IMR-90 (cell line): ENCODE results near the gene FAM168B.

Experiments used
- CEBPB ChIP-seq: IDR thresholded peaks from 2 replicates; pipeline ENCODE4 v1.6.1; 2012; ENCODE audit warnings: low read depth, low read length, improper control_type of control experiment
- FOS ChIP-seq: fragments of 150-350 bp; IDR thresholded peaks from 2 replicates; pipeline ENCODE4 v1.6.1; 2016; ENCODE audit warnings: low read depth, low read length
- MAZ ChIP-seq: IDR thresholded peaks from 2 replicates; pipeline ENCODE4 v1.6.1; 2012; ENCODE audit warnings: low read depth, mild to moderate bottlenecking, low read length, improper control_type of control experiment, moderate library complexity, borderline replicate concordance
- NFE2L2 ChIP-seq: fragments of 150-350 bp; IDR thresholded peaks from 2 replicates; pipeline ENCODE4 v1.6.1; 2016; ENCODE audit warnings: low read depth, mild to moderate bottlenecking, low read length
- POLR2A ChIP-seq: IDR thresholded peaks from 2 replicates; pipeline ENCODE4 v1.6.1; 2012; ENCODE audit warnings: mild to moderate bottlenecking, low read depth, low read length
- RAD21 ChIP-seq: IDR thresholded peaks from 2 replicates; pipeline ENCODE4 v1.6.1; 2012; ENCODE audit warnings: low read length, improper control_type of control experiment
- RFX5 ChIP-seq: IDR thresholded peaks from 2 replicates; pipeline ENCODE4 v1.8.0; 2012; ENCODE audit warnings: low read depth, mild to moderate bottlenecking, low read length, moderate library complexity
- TF ChIP-seq, protein P1 (sequence below): conservative IDR thresholded peaks from 2 replicates; pipeline ENCODE4 v1.5.1; 2012; ENCODE audit warnings: mild to moderate bottlenecking, low read depth, low read length, improper control_type of control experiment
- TF ChIP-seq, protein P2 (sequence below): fragments of 150-350 bp; IDR thresholded peaks from 2 replicates; pipeline ENCODE4 v1.6.1; 2016; ENCODE audit warnings: low read depth, mild to moderate bottlenecking, low read length, moderate library complexity, borderline replicate concordance

DNA sequence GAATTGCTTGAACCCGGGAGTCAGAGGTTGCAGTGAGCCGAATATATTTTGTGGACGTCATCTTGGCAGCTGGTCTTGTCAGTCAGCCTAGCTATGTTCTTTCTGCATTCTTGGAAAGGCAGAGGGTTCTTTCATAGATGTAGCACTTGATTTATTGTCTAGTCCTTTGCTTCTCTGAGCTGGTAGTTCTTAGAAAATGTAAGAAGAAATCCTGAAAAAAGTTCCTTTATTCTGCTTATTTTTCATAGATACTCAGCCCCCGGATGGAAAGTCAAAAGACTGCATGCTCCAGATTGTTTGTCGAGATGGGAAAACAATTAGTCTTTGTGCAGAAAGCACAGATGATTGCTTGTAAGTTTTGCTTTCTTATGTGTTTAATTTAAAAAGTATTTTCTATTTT, 33.2 kb upstream of the FAM168B start:
- TF ChIP-seq MAZ, result no peak
- TF ChIP-seq, protein P1, sequence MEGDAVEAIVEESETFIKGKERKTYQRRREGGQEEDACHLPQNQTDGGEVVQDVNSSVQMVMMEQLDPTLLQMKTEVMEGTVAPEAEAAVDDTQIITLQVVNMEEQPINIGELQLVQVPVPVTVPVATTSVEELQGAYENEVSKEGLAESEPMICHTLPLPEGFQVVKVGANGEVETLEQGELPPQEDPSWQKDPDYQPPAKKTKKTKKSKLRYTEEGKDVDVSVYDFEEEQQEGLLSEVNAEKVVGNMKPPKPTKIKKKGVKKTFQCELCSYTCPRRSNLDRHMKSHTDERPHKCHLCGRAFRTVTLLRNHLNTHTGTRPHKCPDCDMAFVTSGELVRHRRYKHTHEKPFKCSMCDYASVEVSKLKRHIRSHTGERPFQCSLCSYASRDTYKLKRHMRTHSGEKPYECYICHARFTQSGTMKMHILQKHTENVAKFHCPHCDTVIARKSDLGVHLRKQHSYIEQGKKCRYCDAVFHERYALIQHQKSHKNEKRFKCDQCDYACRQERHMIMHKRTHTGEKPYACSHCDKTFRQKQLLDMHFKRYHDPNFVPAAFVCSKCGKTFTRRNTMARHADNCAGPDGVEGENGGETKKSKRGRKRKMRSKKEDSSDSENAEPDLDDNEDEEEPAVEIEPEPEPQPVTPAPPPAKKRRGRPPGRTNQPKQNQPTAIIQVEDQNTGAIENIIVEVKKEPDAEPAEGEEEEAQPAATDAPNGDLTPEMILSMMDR, result no peak
- TF ChIP-seq, protein P2, sequence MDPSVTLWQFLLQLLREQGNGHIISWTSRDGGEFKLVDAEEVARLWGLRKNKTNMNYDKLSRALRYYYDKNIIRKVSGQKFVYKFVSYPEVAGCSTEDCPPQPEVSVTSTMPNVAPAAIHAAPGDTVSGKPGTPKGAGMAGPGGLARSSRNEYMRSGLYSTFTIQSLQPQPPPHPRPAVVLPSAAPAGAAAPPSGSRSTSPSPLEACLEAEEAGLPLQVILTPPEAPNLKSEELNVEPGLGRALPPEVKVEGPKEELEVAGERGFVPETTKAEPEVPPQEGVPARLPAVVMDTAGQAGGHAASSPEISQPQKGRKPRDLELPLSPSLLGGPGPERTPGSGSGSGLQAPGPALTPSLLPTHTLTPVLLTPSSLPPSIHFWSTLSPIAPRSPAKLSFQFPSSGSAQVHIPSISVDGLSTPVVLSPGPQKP, result no peak
- no peak for TF ChIP-seq POLR2A
- TF ChIP-seq FOS, result no peak
- no peak for TF ChIP-seq CEBPB
- no peak for TF ChIP-seq RAD21
- TF ChIP-seq RFX5, result no peak
- no peak for TF ChIP-seq NFE2L2
